HG03039 (cell line): Measurements from ENCODE around the gene TM9SF3.
A peak's percentile ranks its signal among the peaks of the same experiment; 100 is the strongest.

Experiments used
- ATAC-seq: cut with Tn5 transposase; IDR thresholded peaks from one replicate; pipeline ENCODE4 v1.9.1; 2021; ENCODE audit warnings: mild to moderate bottlenecking, moderate library complexity; ENCODE audit not compliant: unreplicated experiment

TM9SF3 gene

GRCh38 chr10:96586419-96587263, at the start of gene TM9SF3:
Gene TM9SF3, minus strand, starts transcription at chr10:96587012. Its CDS starts 177 bp downstream, at chr10:96586835.
- peak; percentile 78 for ATAC-seq

GRCh38 chr10:96636551-96636950, 49.7 kb upstream of the TM9SF3 start:
- no peak for ATAC-seq

GRCh38 chr10:96632974-96633710, 46.3 kb upstream of the TM9SF3 start:
- no peak for ATAC-seq

- ATAC-seq = no peak
Measured at GRCh38 chr10:96627292-96627691, 40.5 kb upstream of the TM9SF3 start.

- ATAC-seq = no peak
Measured at GRCh38 chr10:96626795-96627194, 40.0 kb upstream of the TM9SF3 start.

GRCh38 chr10:96625173-96625572, 38.4 kb upstream of the TM9SF3 start:
- ATAC-seq = no peak

GRCh38 chr10:96622013-96622787, 35.4 kb upstream of the TM9SF3 start:
- no peak for ATAC-seq

GRCh38 chr10:96619796-96620773, 33.3 kb upstream of the TM9SF3 start:
- ATAC-seq = no peak

GRCh38 chr10:96619120-96619519, 32.3 kb upstream of the TM9SF3 start:
- ATAC-seq = no peak

- ATAC-seq = no peak
Measured at GRCh38 chr10:96618653-96619052, 31.8 kb upstream of the TM9SF3 start.

- no peak for ATAC-seq
Measured at GRCh38 chr10:96616961-96617360, 30.1 kb upstream of the TM9SF3 start.

- ATAC-seq = no peak
Measured at GRCh38 chr10:96614515-96614914, 27.7 kb upstream of the TM9SF3 start.

GRCh38 chr10:96613576-96613975, 26.8 kb upstream of the TM9SF3 start:
- no peak for ATAC-seq

- ATAC-seq = no peak
Measured at GRCh38 chr10:96612055-96612830, 25.4 kb upstream of the TM9SF3 start.

GRCh38 chr10:96610817-96611216, 24.0 kb upstream of the TM9SF3 start:
- ATAC-seq = no peak

GRCh38 chr10:96609510-96609909, 22.7 kb upstream of the TM9SF3 start:
- ATAC-seq = no peak

GRCh38 chr10:96608805-96609204, 22.0 kb upstream of the TM9SF3 start:
- no peak for ATAC-seq

GRCh38 chr10:96608262-96608661, 21.4 kb upstream of the TM9SF3 start:
- no peak for ATAC-seq

GRCh38 chr10:96606946-96607345, 20.1 kb upstream of the TM9SF3 start:
- no peak for ATAC-seq
